H1 (cell line): Measurements from ENCODE around the gene NABP1. TPM values are rescaled to one million over a fixed set of nuclear protein-coding genes. Genes with fewer than 3 reads are reported as not detected.

Experiments
- CTCF ChIA-PET: fragments of 300-600 bp; sonication (Branson Sonifier 250); formaldehyde crosslinking; loops from one replicate; lab custom pipeline; 2021; ENCODE audit not compliant: partially characterized antibody; lab: Charles Lee
- POLR2A ChIA-PET: fragments of 300-600 bp; sonication (Branson Sonifier 250); formaldehyde crosslinking; loops from one replicate; lab custom pipeline; 2021; ENCODE audit warnings: inconsistent platforms; ENCODE audit not compliant: partially characterized antibody; lab: Charles Lee
- DNase-seq, 2 experiments: peaks; one replicate each; pipeline versions ENCODE4 v3.0.0 to v3.0.0-alpha.2; 2010 to 2022; ENCODE audit warnings: low spot score in 2 of 2, low read depth in 1 of 2, mixed read lengths in 1 of 2
- FAIRE-seq: peaks from 2 replicates; lab custom pipeline; 2011; peaks lifted over from hg19 to GRCh38; lab: Jason Lieb, UNC
- H2AFZ ChIP-seq: 2 replicates; pipeline ENCODE4 v1.8.1; 2012; ENCODE audit warnings: low read length, inconsistent platforms
- H2AK5ac ChIP-seq: 2 replicates; pipeline ENCODE4 v1.6.1; 2013; ENCODE audit warnings: low read depth, low read length
- H2BK120ac ChIP-seq: replicated peaks from 2 replicates; pipeline ENCODE3; 2013; ENCODE audit warnings: low read depth, low read length, inconsistent platforms
- H2BK12ac ChIP-seq: 2 replicates; pipeline ENCODE4 v1.6.1; 2013; ENCODE audit warnings: low read depth, low read length
- H2BK15ac ChIP-seq: 2 replicates; pipeline ENCODE4 v1.6.1; 2013; ENCODE audit warnings: low read length
- H2BK20ac ChIP-seq: 2 replicates; pipeline ENCODE4 v1.6.1; 2013; ENCODE audit warnings: low read length
- H2BK5ac ChIP-seq: 2 replicates; pipeline ENCODE4 v1.6.1; 2013; ENCODE audit warnings: low read depth, low read length
- H3K14ac ChIP-seq: 2 replicates; pipeline ENCODE4 v1.6.1; 2013; ENCODE audit warnings: inconsistent platforms; ENCODE audit not compliant: insufficient read length
- H3K18ac ChIP-seq: 2 replicates; pipeline ENCODE4 v1.6.1; 2013; ENCODE audit warnings: low read length; ENCODE audit errors: extremely low read depth
- H3K23ac ChIP-seq: 2 replicates; pipeline ENCODE4 v1.6.1; 2013; ENCODE audit warnings: inconsistent platforms; ENCODE audit not compliant: insufficient read length
- H3K23me2 ChIP-seq: 2 replicates; pipeline ENCODE4 v1.6.1; 2013; ENCODE audit warnings: low read depth, low read length
- H3K27ac ChIP-seq: 2 replicates; pipeline ENCODE4 v1.6.1; 2011; ENCODE audit warnings: low read depth, low read length, inconsistent platforms
- H3K27me3 ChIP-seq, 4 experiments: replicated peaks in 1 of 4; 1 replicate in 1 of 4; 2 replicates in 3 of 4; pipeline versions ENCODE4 v1.6.1 to v1.8.1; 2011 to 2013; ENCODE audit warnings: low read length in 3 of 4, mild to moderate bottlenecking in 3 of 4, inconsistent platforms in 2 of 4, mixed read lengths in 2 of 4, moderate library complexity in 1 of 4; ENCODE audit not compliant: control insufficient read depth in 3 of 4, insufficient read depth in 3 of 4; ENCODE audit errors: extremely low read depth in 1 of 4
- H3K36me3 ChIP-seq, 4 experiments: 2 replicates each; pipeline versions ENCODE4 v1.6.1 to v1.8.1; 2011 to 2013; ENCODE audit warnings: mild to moderate bottlenecking in 4 of 4, low read length in 3 of 4, moderate library complexity in 2 of 4, control low read depth in 1 of 4, inconsistent platforms in 1 of 4; ENCODE audit not compliant: insufficient read depth in 4 of 4, control insufficient read depth in 2 of 4
- H3K4ac ChIP-seq: replicated peaks from 2 replicates; pipeline ENCODE3; 2013; ENCODE audit warnings: low read length, low read depth, mixed read lengths, inconsistent platforms; ENCODE audit not compliant: insufficient read length
- H3K4me1 ChIP-seq, 4 experiments: replicated peaks in 1 of 4; 1 replicate in 1 of 4; 2 replicates in 3 of 4; pipeline versions ENCODE4 v1.6.1 to v1.8.1; 2011 to 2013; ENCODE audit warnings: low read length in 3 of 4, inconsistent platforms in 2 of 4, mixed read lengths in 1 of 4; ENCODE audit not compliant: insufficient read depth in 4 of 4, control insufficient read depth in 3 of 4
- H3K4me2 ChIP-seq, 2 experiments: 2 replicates each; pipeline versions ENCODE4 v1.6.1 to v1.8.1; 2011 to 2013; ENCODE audit warnings: low read depth in 2 of 2, low read length in 2 of 2, control low read depth in 1 of 2, inconsistent platforms in 1 of 2, mild to moderate bottlenecking in 1 of 2; ENCODE audit not compliant: insufficient read depth in 1 of 2
- H3K4me3 ChIP-seq, 4 experiments: fragments of 200-600, 300-600 bp in 1 of 4; sonication (generic), shearing (Covaris generic), sonication (Bioruptor Twin) in 1 of 4; 2 replicates each; pipeline versions ENCODE4 v1.5.1 to v1.8.1; 2011 to 2016; ENCODE audit warnings: low read length in 4 of 4, low read depth in 3 of 4, control low read depth in 2 of 4, inconsistent platforms in 2 of 4, mild to moderate bottlenecking in 2 of 4, mixed read lengths in 1 of 4, moderate library complexity in 1 of 4; ENCODE audit not compliant: insufficient read depth in 2 of 4; ENCODE audit errors: extremely low read depth in 1 of 4
- H3K56ac ChIP-seq: replicated peaks from 2 replicates; pipeline ENCODE3; 2013; ENCODE audit warnings: low read depth, mild to moderate bottlenecking, mixed read lengths, low read length, inconsistent platforms; ENCODE audit not compliant: insufficient read length
- H3K79me1 ChIP-seq: 2 replicates; pipeline ENCODE4 v1.6.1; 2013; ENCODE audit warnings: low read depth, low read length, control low read depth
- H3K79me2 ChIP-seq, 2 experiments: 2 replicates each; pipeline versions ENCODE4 v1.6.1 to v1.8.1; 2012 to 2013; ENCODE audit warnings: low read length in 2 of 2, mild to moderate bottlenecking in 2 of 2, inconsistent platforms in 1 of 2; ENCODE audit not compliant: insufficient read depth in 2 of 2, control insufficient read depth in 1 of 2
- H3K9ac ChIP-seq, 4 experiments: replicated peaks in 1 of 4; 1 replicate in 1 of 4; 2 replicates in 3 of 4; pipeline versions ENCODE4 v1.6.1 to v1.8.1; 2011 to 2013; ENCODE audit warnings: low read depth in 3 of 4, low read length in 3 of 4, control low read depth in 2 of 4, mild to moderate bottlenecking in 2 of 4, moderate library complexity in 2 of 4, inconsistent platforms in 1 of 4; ENCODE audit errors: extremely low read depth in 1 of 4
- H3K9me3 ChIP-seq, 2 experiments: 2 replicates each; pipeline versions ENCODE4 v1.6.1 to v1.8.1; 2012 to 2013; ENCODE audit warnings: mild to moderate bottlenecking in 2 of 2, moderate library complexity in 2 of 2, control low read depth in 1 of 2, inconsistent platforms in 1 of 2, low read depth in 1 of 2, low read length in 1 of 2, mixed read lengths in 1 of 2; ENCODE audit not compliant: insufficient read depth in 2 of 2
- H4K20me1 ChIP-seq, 2 experiments: replicated peaks in 1 of 2; 2 replicates each; pipeline versions ENCODE3 to v1.8.1; 2011 to 2013; ENCODE audit warnings: inconsistent platforms in 2 of 2, low read length in 2 of 2, mild to moderate bottlenecking in 1 of 2; ENCODE audit not compliant: insufficient read depth in 2 of 2, control insufficient read depth in 1 of 2
- H4K5ac ChIP-seq: 2 replicates; pipeline ENCODE4 v1.6.1; 2013; ENCODE audit warnings: low read length, low read depth, mixed read lengths, inconsistent platforms; ENCODE audit not compliant: insufficient read length
- H4K8ac ChIP-seq: 2 replicates; pipeline ENCODE4 v1.8.0; 2013; ENCODE audit warnings: mild to moderate bottlenecking, moderate library complexity, low read length, inconsistent platforms; ENCODE audit not compliant: insufficient read depth; ENCODE audit errors: extremely low read depth
- H4K91ac ChIP-seq: replicated peaks from 2 replicates; pipeline ENCODE3; 2013; ENCODE audit warnings: low read length, mixed read lengths, inconsistent platforms; ENCODE audit not compliant: insufficient read length
- ATF2 ChIP-seq: IDR thresholded peaks from 2 replicates; pipeline ENCODE4 v1.6.1; 2012; ENCODE audit warnings: low read length, inconsistent platforms
- BACH1 ChIP-seq: IDR thresholded peaks from 2 replicates; pipeline ENCODE4 v1.6.1; 2012; ENCODE audit warnings: low read length, improper control_type of control experiment
- CBX5 ChIP-seq: fragments of 300-800, 300-1000 bp; sonication (generic); IDR thresholded peaks from 2 replicates; pipeline ENCODE4 v1.7.1; 2016; ENCODE audit warnings: antibody characterized with exemption, low read length, low read depth
- CHD1 ChIP-seq: IDR thresholded peaks from 2 replicates; pipeline ENCODE4 v1.6.1; 2012; ENCODE audit warnings: low read depth, low read length, improper control_type of control experiment
- EGR1 ChIP-seq: IDR thresholded peaks from 2 replicates; pipeline ENCODE4 v1.6.1; 2011; ENCODE audit warnings: low read depth, low read length, borderline replicate concordance
- EP300 ChIP-seq, 2 experiments: IDR thresholded peaks; 1 replicate in 1 of 2; 2 replicates in 1 of 2; pipeline ENCODE4 v1.6.1; 2011 to 2012; ENCODE audit warnings: low read depth in 2 of 2, low read length in 2 of 2, mild to moderate bottlenecking in 2 of 2, borderline replicate concordance in 1 of 2, inconsistent platforms in 1 of 2, moderate library complexity in 1 of 2
- GABPA ChIP-seq: IDR thresholded peaks from 2 replicates; pipeline ENCODE4 v1.6.1; 2011; ENCODE audit warnings: mild to moderate bottlenecking, low read length, moderate library complexity, borderline replicate concordance; ENCODE audit not compliant: insufficient read depth
- NANOG ChIP-seq: IDR thresholded peaks from 2 replicates; pipeline ENCODE4 v1.6.1; 2011; ENCODE audit warnings: low read length, low read depth, mild to moderate bottlenecking, inconsistent platforms; ENCODE audit not compliant: insufficient read depth, poor library complexity, severe bottlenecking
- NRF1 ChIP-seq: IDR thresholded peaks from 2 replicates; pipeline ENCODE4 v1.6.1; 2011; ENCODE audit warnings: mild to moderate bottlenecking, low read depth, low read length, improper control_type of control experiment
- SP1 ChIP-seq: IDR thresholded peaks from 2 replicates; pipeline ENCODE4 v1.6.1; 2011; ENCODE audit warnings: low read depth, low read length
- TAF1 ChIP-seq: IDR thresholded peaks from 2 replicates; pipeline ENCODE4 v1.6.1; 2011; ENCODE audit warnings: mild to moderate bottlenecking, low read depth, low read length
- ZNF274 ChIP-seq: IDR thresholded peaks from 2 replicates; pipeline ENCODE4 v1.7.0; 2012; ENCODE audit warnings: low read length, borderline replicate concordance; ENCODE audit errors: extremely low read depth
- polyA plus RNA-seq, 7 experiments: library from polyadenylated mRNA; depleted of rRNA in 3 of 7; stranded (reverse) in 5 of 7; unstranded in 2 of 7; fragments of >200 nt in 5 of 7; fragments of 200-250 nt in 2 of 7; gene quantifications; 1 replicate in 5 of 7; 2 replicates in 1 of 7; 4 replicates in 1 of 7; pipeline versions ENCODE4 v1.2.1 to v1.2.3, GENCODE V29; 2011 to 2013; ENCODE audit warnings: missing spikeins in 2 of 7, mixed read lengths in 2 of 7
- total RNA-seq: library from RNA; stranded (reverse); fragmentation: NEBNext Ultra II Directional; extraction: Animal tissue kit (Norgen Biotek cat#: 25700); gene quantifications from 2 replicates; pipeline ENCODE4 v1.2.1, GENCODE V29; 2021

NABP1 gene
- total and polyA plus RNA-seq, 2 of the 8 experiments (the other 6 are each of a cell fraction or from before 2014, with no cell fraction given): 0.63 to 4.8 TPM

GRCh38 chr2:191656792-191657191 lies 21.1 kb upstream of the NABP1 start:
- Histone ChIP-seq H3K4me3 (no peak overlapping the region), H2BK12ac (no peak overlapping the region), H2BK20ac (no peak overlapping the region), H3K23me2 (no peaks in the 10 kb centered on the region), H2AFZ (no peak overlapping the region), H3K4ac (no peak overlapping the region), H2AK5ac (no peak overlapping the region), H4K8ac (no peak overlapping the region), H4K5ac (no peak overlapping the region), H3K9ac (no peak overlapping the region), H3K18ac (no peak overlapping the region), H2BK120ac (no peak overlapping the region), H3K23ac (no peak overlapping the region), H3K27me3 (no peaks in the 10 kb centered on the region), H2BK15ac (no peak overlapping the region), H3K79me2 (no peaks in the 10 kb centered on the region), H3K14ac (no peak overlapping the region), H3K79me1 (no peaks in the 10 kb centered on the region), H4K91ac (no peak overlapping the region), H3K4me2 (no peak overlapping the region), H3K4me1 (no peaks in the 10 kb centered on the region), H3K27ac (no peak overlapping the region), H3K56ac (no peak overlapping the region), H3K36me3 (no peaks in the 10 kb centered on the region), H2BK5ac (no peak overlapping the region), H4K20me1 (no peaks in the 10 kb centered on the region), H3K9me3 (no peaks in the 10 kb centered on the region)
- TF ChIP-seq CHD1: no peak
- no peak for TF ChIP-seq GABPA
- no peak for TF ChIP-seq NRF1
- TF ChIP-seq ZNF274: no peak
- no peak for TF ChIP-seq EGR1
- no peak for TF ChIP-seq NANOG
- no peak for TF ChIP-seq TAF1
- no peak for TF ChIP-seq ATF2
- TF ChIP-seq BACH1: no peak
- TF ChIP-seq SP1: no peak
- TF ChIP-seq EP300 (IDR thresholded peaks at IDR 0.05; ENCODE audit: borderline replicate concordance in 1 of 2, low read depth in 2 of 2, low read length in 2 of 2): no peak
- no peak for TF ChIP-seq CBX5
- ChIA-PET POLR2A (interaction anchor here (0.7 kb wide), 1 partner anchor 123 kb away, joined by 4 read pairs; no protein-coding TSS in a partner anchor), CTCF (interaction anchor here (1.5 kb wide), 1 partner anchor 26 kb away, joined by 3 read pairs; no protein-coding TSS in a partner anchor)
- no peak for DNase-seq
- no peak for FAIRE-seq
